Measurements from ENCODE around the gene KIF26B.

KIF26B gene

GRCh38 chr1:245182028-245182427 lies 27.2 kb downstream of the KIF26B start:
- Histone ChIP-seq H3K27me3 (ENCODE audit: insufficient read depth, low read length) (no peaks in the 10 kb centered on the region), H3K9me2 (ENCODE audit: low read depth, low read length) (no peaks in the 10 kb centered on the region), H3K4me3 (ENCODE audit: low read depth, low read length, poor library complexity, severe bottlenecking) (no peak overlapping the region), H3K79me2 (ENCODE audit: insufficient read depth, low read length) (no peaks in the 10 kb centered on the region), H4K20me1 (ENCODE audit: insufficient read depth, low read length) (no peaks in the 10 kb centered on the region), H3K27ac (ENCODE audit: low read depth, low read length, poor library complexity, severe bottlenecking) (no peak overlapping the region), H3K9ac (ENCODE audit: low read length) (no peak overlapping the region), H3F3A (ENCODE audit: insufficient read depth, low read length) (no peaks in the 10 kb centered on the region), H3K4me1 (ENCODE audit: insufficient read depth, low read length, severe bottlenecking) (no peaks in the 10 kb centered on the region), H3K4me2 (ENCODE audit: low read length) (no peak overlapping the region), H3K9me3 (ENCODE audit: low read length) (no peaks in the 10 kb centered on the region), H2AFZ (ENCODE audit: low read length) (no peak overlapping the region), H3K36me3 (ENCODE audit: insufficient read depth, low read length) (no peaks in the 10 kb centered on the region)
- TF ChIP-seq CTCF (IDR thresholded peaks at IDR 0.05; ENCODE audit: low read length), result no peak
- no peak for TF ChIP-seq EZH2 (IDR thresholded peaks at IDR 0.05; ENCODE audit: borderline replicate concordance, low read length)

- H4K20me1 ChIP-seq (ENCODE audit: insufficient read depth, low read length), result no peaks in the 10 kb centered on the region
- H3K79me2 ChIP-seq (ENCODE audit: insufficient read depth, low read length), result no peaks in the 10 kb centered on the region
- H3K27me3 ChIP-seq (ENCODE audit: insufficient read depth, low read length), result no peaks in the 10 kb centered on the region
- no peaks in the 10 kb centered on the region for H3F3A ChIP-seq (ENCODE audit: insufficient read depth, low read length)
- H3K4me1 ChIP-seq (ENCODE audit: insufficient read depth, low read length, severe bottlenecking), result no peaks in the 10 kb centered on the region
- H3K4me2 ChIP-seq (ENCODE audit: low read length), result no peak overlapping the region
- no peaks in the 10 kb centered on the region for H3K9me2 ChIP-seq (ENCODE audit: low read depth, low read length)
- TF ChIP-seq EZH2 (IDR thresholded peaks at IDR 0.05; ENCODE audit: borderline replicate concordance, low read length), result no peak
- TF ChIP-seq CTCF (IDR thresholded peaks at IDR 0.05; ENCODE audit: low read length), result no peak
- H3K27ac ChIP-seq (ENCODE audit: low read depth, low read length, poor library complexity, severe bottlenecking), result no peak overlapping the region
- H3K9ac ChIP-seq (ENCODE audit: low read length), result no peak overlapping the region
- H3K9me3 ChIP-seq (ENCODE audit: low read length), result no peaks in the 10 kb centered on the region
- H3K4me3 ChIP-seq (ENCODE audit: low read depth, low read length, poor library complexity, severe bottlenecking), result no peak overlapping the region
- no peak overlapping the region for H2AFZ ChIP-seq (ENCODE audit: low read length)
- no peaks in the 10 kb centered on the region for H3K36me3 ChIP-seq (ENCODE audit: insufficient read depth, low read length)
Measured at GRCh38 chr1:245183429-245183828, 28.6 kb downstream of the KIF26B start.

- Histone ChIP-seq H3F3A (ENCODE audit: insufficient read depth, low read length) (no peaks in the 10 kb centered on the region), H3K4me3 (ENCODE audit: low read depth, low read length, poor library complexity, severe bottlenecking) (no peak overlapping the region), H3K9me2 (ENCODE audit: low read depth, low read length) (no peaks in the 10 kb centered on the region), H3K9me3 (ENCODE audit: low read length) (no peaks in the 10 kb centered on the region), H3K4me2 (ENCODE audit: low read length) (no peak overlapping the region), H3K9ac (ENCODE audit: low read length) (no peak overlapping the region), H4K20me1 (ENCODE audit: insufficient read depth, low read length) (no peaks in the 10 kb centered on the region), H3K4me1 (ENCODE audit: insufficient read depth, low read length, severe bottlenecking) (no peaks in the 10 kb centered on the region), H2AFZ (ENCODE audit: low read length) (no peak overlapping the region), H3K27me3 (ENCODE audit: insufficient read depth, low read length) (no peaks in the 10 kb centered on the region), H3K36me3 (ENCODE audit: insufficient read depth, low read length) (no peaks in the 10 kb centered on the region), H3K79me2 (ENCODE audit: insufficient read depth, low read length) (no peaks in the 10 kb centered on the region), H3K27ac (ENCODE audit: low read depth, low read length, poor library complexity, severe bottlenecking) (no peak overlapping the region)
- TF ChIP-seq CTCF (IDR thresholded peaks at IDR 0.05; ENCODE audit: low read length) (no peak), EZH2 (IDR thresholded peaks at IDR 0.05; ENCODE audit: borderline replicate concordance, low read length) (no peak)
Measured at GRCh38 chr1:245184779-245185178, 30.0 kb downstream of the KIF26B start.
